ENCODE results near the gene RABL2B. TPM values are rescaled to one million over a fixed set of nuclear protein-coding genes. Genes with fewer than 3 reads are reported as not detected.
A peak's percentile ranks its signal among the peaks of the same experiment; 100 is the strongest.
"Not testable (repeated sequence)": the region's sequence is repeated elsewhere in the genome, so short reads cannot be mapped to it uniquely, and the experiment has no call there.

RABL2B gene
- total and polyA plus RNA-seq, 3 experiments from 2014 or later, result 28.9 to 36.2 (median 35.6) TPM

- DNase-seq; POLR2A ChIA-PET; H3K27ac ChIP-seq (ENCODE audit: low read depth, low read length); H3K4me1 Mint-ChIP-seq; H3K27me3 ChIP-seq (ENCODE audit: insufficient read depth, low read length, poor library complexity, severe bottlenecking); H3K36me3 Mint-ChIP-seq; H3K27me3 Mint-ChIP-seq; H3K9me3 ChIP-seq (ENCODE audit: low read length); H3K36me3 ChIP-seq (ENCODE audit: insufficient read depth, low read length); H3K4me3 Mint-ChIP-seq; H3K4me1 ChIP-seq (ENCODE audit: insufficient read depth, low read length); CTCF ChIA-PET; H3K9me3 Mint-ChIP-seq; H3K4me3 ChIP-seq (ENCODE audit: low read length): not testable (repeated sequence)
- H3K27ac Mint-ChIP-seq, result peak overlapping the region in 1 of 8 donors; percentile 40
Measured at GRCh38 chr22:50764288-50764687, 19.1 kb downstream of the RABL2B start.

- H3K36me3 ChIP-seq (ENCODE audit: insufficient read depth, low read length); H3K9me3 ChIP-seq (ENCODE audit: low read length); H3K27ac Mint-ChIP-seq; H3K27me3 Mint-ChIP-seq; H3K9me3 Mint-ChIP-seq; POLR2A ChIA-PET; H3K27me3 ChIP-seq (ENCODE audit: insufficient read depth, low read length, poor library complexity, severe bottlenecking); H3K27ac ChIP-seq (ENCODE audit: low read depth, low read length); DNase-seq; H3K36me3 Mint-ChIP-seq; CTCF ChIA-PET; H3K4me1 ChIP-seq (ENCODE audit: insufficient read depth, low read length); H3K4me3 Mint-ChIP-seq; H3K4me3 ChIP-seq (ENCODE audit: low read length): not testable (repeated sequence)
- peaks cover 12 to 19% (median 16%) of the 10 kb centered on the region in 3 donors for H3K4me1 Mint-ChIP-seq
Measured at GRCh38 chr22:50761829-50762228, 21.6 kb downstream of the RABL2B start.

GRCh38 chr22:50759597-50760341, 23.7 kb downstream of the RABL2B start:
- peaks cover 17 to 20% (median 17%) of the 10 kb centered on the region in 3 donors for H3K4me1 Mint-ChIP-seq
- H3K4me3 ChIP-seq (ENCODE audit: low read length); DNase-seq; H3K27ac Mint-ChIP-seq; H3K4me3 Mint-ChIP-seq; H3K4me1 ChIP-seq (ENCODE audit: insufficient read depth, low read length); POLR2A ChIA-PET; H3K36me3 Mint-ChIP-seq; CTCF ChIA-PET; H3K27ac ChIP-seq (ENCODE audit: low read depth, low read length); H3K27me3 Mint-ChIP-seq; H3K9me3 Mint-ChIP-seq; H3K27me3 ChIP-seq (ENCODE audit: insufficient read depth, low read length, poor library complexity, severe bottlenecking); H3K36me3 ChIP-seq (ENCODE audit: insufficient read depth, low read length); H3K9me3 ChIP-seq (ENCODE audit: low read length): not testable (repeated sequence)

- CTCF ChIA-PET, result interaction anchor here (0.7 to 1.7 kb wide), 4 partner anchors 25 to 566 kb away, joined by 3 to 9 read pairs (median 3); no protein-coding TSS in a partner anchor
- H3K4me3 ChIP-seq (ENCODE audit: low read length), result peak overlapping the region; percentile 42
- POLR2A ChIA-PET; H3K27me3 Mint-ChIP-seq; H3K27ac ChIP-seq (ENCODE audit: low read depth, low read length); H3K9me3 Mint-ChIP-seq; H3K36me3 Mint-ChIP-seq; H3K9me3 ChIP-seq (ENCODE audit: low read length); H3K27me3 ChIP-seq (ENCODE audit: insufficient read depth, low read length, poor library complexity, severe bottlenecking); H3K4me1 ChIP-seq (ENCODE audit: insufficient read depth, low read length); H3K36me3 ChIP-seq (ENCODE audit: insufficient read depth, low read length): not testable (repeated sequence)
- DNase-seq, result peak; percentile 24 to 83 (median 70)
- Mint-ChIP-seq H3K4me1 (peaks cover 17 to 20% (median 17%) of the 10 kb centered on the region in 3 donors), H3K4me3 (peak overlapping the region; percentile 90 to 98 (median 97)), H3K27ac (peak overlapping the region; percentile 74 to 97 (median 92))
Measured at GRCh38 chr22:50756949-50757491, 26.4 kb downstream of the RABL2B start.

GRCh38 chr22:50756406-50756805, 27.0 kb downstream of the RABL2B start:
- Mint-ChIP-seq H3K4me3 (peak overlapping the region; percentile 90 to 98 (median 97)), H3K4me1 (peaks cover 17 to 20% (median 17%) of the 10 kb centered on the region in 3 donors), H3K27ac (peak overlapping the region in 6 of 8 donors; percentile 74 to 97 (median 92))
- H3K27me3 Mint-ChIP-seq; H3K9me3 ChIP-seq (ENCODE audit: low read length); H3K36me3 Mint-ChIP-seq; H3K4me3 ChIP-seq (ENCODE audit: low read length); H3K27ac ChIP-seq (ENCODE audit: low read depth, low read length); H3K27me3 ChIP-seq (ENCODE audit: insufficient read depth, low read length, poor library complexity, severe bottlenecking); H3K4me1 ChIP-seq (ENCODE audit: insufficient read depth, low read length); POLR2A ChIA-PET; H3K9me3 Mint-ChIP-seq; H3K36me3 ChIP-seq (ENCODE audit: insufficient read depth, low read length): not testable (repeated sequence)
- DNase-seq, result peak in 1 of 5 donors; percentile 40
- CTCF ChIA-PET, result interaction anchor here (1.4 to 1.7 kb wide), 2 partner anchors 24 to 135 kb away, joined by 3 to 9 read pairs; no protein-coding TSS in a partner anchor

- H3K9me3 ChIP-seq (ENCODE audit: low read length); CTCF ChIA-PET; DNase-seq; H3K27me3 ChIP-seq (ENCODE audit: insufficient read depth, low read length, poor library complexity, severe bottlenecking); H3K27me3 Mint-ChIP-seq; H3K36me3 ChIP-seq (ENCODE audit: insufficient read depth, low read length); H3K4me3 ChIP-seq (ENCODE audit: low read length); H3K36me3 Mint-ChIP-seq; POLR2A ChIA-PET; H3K9me3 Mint-ChIP-seq; H3K4me1 ChIP-seq (ENCODE audit: insufficient read depth, low read length); H3K27ac Mint-ChIP-seq; H3K27ac ChIP-seq (ENCODE audit: low read depth, low read length): not testable (repeated sequence)
- H3K4me3 Mint-ChIP-seq, result peak overlapping the region in 2 of 7 donors; percentile 19 to 22
- H3K4me1 Mint-ChIP-seq, result peaks cover 17 to 20% (median 17%) of the 10 kb centered on the region in 3 donors
Measured at GRCh38 chr22:50755251-50755650, 28.2 kb downstream of the RABL2B start.

GRCh38 chr22:50749302-50750074, 33.9 kb downstream of the RABL2B start:
- H3K27ac ChIP-seq (ENCODE audit: low read depth, low read length); H3K4me1 ChIP-seq (ENCODE audit: insufficient read depth, low read length); H3K36me3 Mint-ChIP-seq; H3K4me3 Mint-ChIP-seq; H3K9me3 Mint-ChIP-seq; POLR2A ChIA-PET; H3K4me3 ChIP-seq (ENCODE audit: low read length); H3K4me1 Mint-ChIP-seq; CTCF ChIA-PET; H3K27me3 ChIP-seq (ENCODE audit: insufficient read depth, low read length, poor library complexity, severe bottlenecking); H3K27me3 Mint-ChIP-seq; H3K36me3 ChIP-seq (ENCODE audit: insufficient read depth, low read length); H3K9me3 ChIP-seq (ENCODE audit: low read length); H3K27ac Mint-ChIP-seq; DNase-seq: not testable (repeated sequence)

GRCh38 chr22:50748630-50749029, 34.8 kb downstream of the RABL2B start:
- H3K27me3 Mint-ChIP-seq; H3K27ac Mint-ChIP-seq; DNase-seq; CTCF ChIA-PET; H3K4me1 ChIP-seq (ENCODE audit: insufficient read depth, low read length); H3K4me1 Mint-ChIP-seq; H3K27ac ChIP-seq (ENCODE audit: low read depth, low read length); H3K36me3 ChIP-seq (ENCODE audit: insufficient read depth, low read length); H3K36me3 Mint-ChIP-seq; H3K27me3 ChIP-seq (ENCODE audit: insufficient read depth, low read length, poor library complexity, severe bottlenecking); H3K4me3 ChIP-seq (ENCODE audit: low read length); H3K9me3 Mint-ChIP-seq; POLR2A ChIA-PET; H3K9me3 ChIP-seq (ENCODE audit: low read length); H3K4me3 Mint-ChIP-seq: not testable (repeated sequence)
